H54 (cell line): ENCODE data around the gene CLDN6.
"Not testable (repeated sequence)": the region's sequence is repeated elsewhere in the genome, so short reads cannot be mapped to it uniquely, and the experiment has no call there.

Experiments
- DNase-seq: peaks from one replicate; pipeline ENCODE4 v3.0.0; 2011; ENCODE audit warnings: low spot score, mixed read lengths; ENCODE audit not compliant: insufficient read length
- FAIRE-seq: peaks from 3 replicates; lab custom pipeline; 2011; peaks lifted over from hg19 to GRCh38; lab: Jason Lieb, UNC
- POLR2A ChIP-seq: IDR thresholded peaks from 2 replicates; pipeline ENCODE4 v1.6.1; 2011; ENCODE audit warnings: low read depth, mild to moderate bottlenecking, low read length

Gene CLDN6

GRCh38 chr16:3057181-3058138 is 39.5 kb upstream of the CLDN6 start:
- DNase-seq (no peak), FAIRE-seq (no peak)
- TF ChIP-seq POLR2A = no peak

GRCh38 chr16:3056336-3057180 is 38.6 kb upstream of the CLDN6 start:
- FAIRE-seq (no peak), DNase-seq (no peak)
- TF ChIP-seq POLR2A = no peak

- DNase-seq, FAIRE-seq: not testable (repeated sequence)
Measured at GRCh38 chr16:3055734-3056115, 37.7 kb upstream of the CLDN6 start.

- FAIRE-seq = no peak
- DNase-seq = no peak
- no peak for TF ChIP-seq POLR2A
Measured at GRCh38 chr16:3054965-3055733, 37.2 kb upstream of the CLDN6 start.

GRCh38 chr16:3053330-3053710 is 35.3 kb upstream of the CLDN6 start:
- not testable (repeated sequence) for DNase-seq, FAIRE-seq

- DNase-seq, FAIRE-seq: not testable (repeated sequence)
Measured at GRCh38 chr16:3052571-3053329, 34.8 kb upstream of the CLDN6 start.

- TF ChIP-seq POLR2A = no peak
- DNase-seq (no peak), FAIRE-seq (no peak)
Measured at GRCh38 chr16:3051494-3051893, 33.5 kb upstream of the CLDN6 start.

- no peak for TF ChIP-seq POLR2A
- DNase-seq = no peak
- no peak for FAIRE-seq
Measured at GRCh38 chr16:3051009-3051408, 33.0 kb upstream of the CLDN6 start.

- no peak for TF ChIP-seq POLR2A
- DNase-seq (no peak), FAIRE-seq (no peak)
Measured at GRCh38 chr16:3050487-3050886, 32.5 kb upstream of the CLDN6 start.

- no peak for TF ChIP-seq POLR2A
- FAIRE-seq = no peak
- no peak for DNase-seq
Measured at GRCh38 chr16:3049921-3050481, 32.0 kb upstream of the CLDN6 start.

GRCh38 chr16:3047387-3047720 is 29.4 kb upstream of the CLDN6 start:
- no peak for DNase-seq
- FAIRE-seq = no peak
- TF ChIP-seq POLR2A = 0 out of 2 replicates have a peak, but pooled peaks have one; percentile 11

- DNase-seq = no peak
- no peak for TF ChIP-seq POLR2A
- no peak for FAIRE-seq
Measured at GRCh38 chr16:3046641-3047386, 28.8 kb upstream of the CLDN6 start.
